Kidney epithelial cell (primary cell): ENCODE data around the gene ABCC4. TPM values are rescaled to one million over a fixed set of nuclear protein-coding genes. Genes with fewer than 3 reads are reported as not detected.

ENCODE experiments used
- DNase-seq: peaks from one replicate; pipeline ENCODE4 v3.0.0-alpha.2; 2010; ENCODE audit warnings: low read depth
- H3K27me3 ChIP-seq: 2 replicates; pipeline ENCODE4 v1.6.0; 2011; ENCODE audit warnings: low read length; ENCODE audit not compliant: control insufficient read depth, insufficient read depth
- H3K36me3 ChIP-seq: 2 replicates; pipeline ENCODE4 v1.5.1; 2011; ENCODE audit warnings: low read length; ENCODE audit not compliant: control insufficient read depth, insufficient read depth
- H3K4me3 ChIP-seq: 2 replicates; pipeline ENCODE4 v1.5.1; 2011; ENCODE audit warnings: low read depth, mild to moderate bottlenecking, control low read depth, low read length
- CTCF ChIP-seq: IDR thresholded peaks from 2 replicates; pipeline ENCODE4 v1.5.1; 2011; ENCODE audit warnings: mild to moderate bottlenecking, moderate library complexity, low read length, control low read depth, inconsistent platforms; ENCODE audit not compliant: insufficient read depth, poor library complexity, severe bottlenecking
- total RNA-seq: library from RNA; depleted of rRNA; stranded (reverse); fragments of >200 nt; gene quantifications from 2 replicates; pipeline ENCODE4 v1.2.3, GENCODE V29; 2015

ABCC4 gene
- total RNA-seq, 1 donor from 2014 or later, result 17.3 TPM

- H3K36me3 ChIP-seq, result no peaks in the 10 kb centered on the region
- no peak for TF ChIP-seq CTCF
- no peak for DNase-seq
- H3K4me3 ChIP-seq, result no peak overlapping the region
- H3K27me3 ChIP-seq, result no peaks in the 10 kb centered on the region
These were observed 276.1 kb downstream of the ABCC4 start for GRCh38 chr13:95025116-95025515.

GRCh38 chr13:95023405-95023804 is 277.8 kb downstream of the ABCC4 start:
- Histone ChIP-seq H3K4me3 (no peak overlapping the region), H3K36me3 (no peaks in the 10 kb centered on the region), H3K27me3 (no peaks in the 10 kb centered on the region)
- no peak for TF ChIP-seq CTCF
- DNase-seq, result peak; percentile 9

- Histone ChIP-seq H3K36me3 (no peaks in the 10 kb centered on the region), H3K4me3 (no peak overlapping the region), H3K27me3 (no peaks in the 10 kb centered on the region)
- DNase-seq, result no peak
- no peak for TF ChIP-seq CTCF
These were observed 280.8 kb downstream of the ABCC4 start for GRCh38 chr13:95020298-95020987.

GRCh38 chr13:95019886-95020285 is 281.4 kb downstream of the ABCC4 start:
- no peak for TF ChIP-seq CTCF
- Histone ChIP-seq H3K27me3 (no peaks in the 10 kb centered on the region), H3K4me3 (no peak overlapping the region), H3K36me3 (no peaks in the 10 kb centered on the region)
- DNase-seq, result no peak

GRCh38 chr13:95007322-95007721 is 293.9 kb downstream of the ABCC4 start:
- Histone ChIP-seq H3K4me3 (no peak overlapping the region), H3K36me3 (no peaks in the 10 kb centered on the region), H3K27me3 (peaks cover 4% of the 10 kb centered on the region)
- TF ChIP-seq CTCF, result no peak
- DNase-seq, result no peak

GRCh38 chr13:95005300-95005699 is 296.0 kb downstream of the ABCC4 start:
- Histone ChIP-seq H3K36me3 (no peaks in the 10 kb centered on the region), H3K27me3 (peaks cover 4% of the 10 kb centered on the region), H3K4me3 (no peak overlapping the region)
- no peak for TF ChIP-seq CTCF
- DNase-seq, result no peak
